HG02610 (cell line): ENCODE data around the gene ARMCX2.
"Not testable (repeated sequence)": the region's sequence is repeated elsewhere in the genome, so short reads cannot be mapped to it uniquely, and the experiment has no call there.

Experiments
- ATAC-seq: cut with Tn5 transposase; IDR thresholded peaks from one replicate; pipeline ENCODE4 v1.9.1; 2021; ENCODE audit warnings: mild to moderate bottlenecking, moderate library complexity; ENCODE audit not compliant: unreplicated experiment

Gene ARMCX2

DNA sequence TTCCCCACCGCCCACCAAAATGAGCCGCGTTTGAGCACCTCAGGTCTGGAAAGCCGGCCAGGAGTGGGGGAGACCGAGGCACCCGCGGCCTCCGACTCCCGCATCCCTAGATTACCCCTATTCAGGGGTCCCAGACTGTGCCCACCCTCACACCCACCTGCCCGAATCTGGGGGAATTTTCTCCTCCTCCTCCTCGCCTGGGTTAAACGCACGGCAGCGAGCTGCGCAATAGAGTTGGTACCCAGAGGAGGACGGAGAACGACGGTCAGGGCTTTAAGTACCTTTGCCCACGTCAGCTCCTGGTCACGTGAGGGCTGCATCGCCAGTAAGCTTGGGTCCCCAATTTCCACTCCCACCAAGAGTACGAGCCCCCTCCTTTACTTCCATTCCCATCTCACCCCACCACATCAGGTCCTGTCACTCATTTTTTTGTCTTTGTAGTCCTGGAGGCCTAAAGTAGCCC is at the start of gene ARMCX2:
TSS of gene ARMCX2 (minus strand) at position 250 of the 463 bp plus-strand sequence. CDS start 2,262 bp downstream, outside the sequence.
- ATAC-seq, result peak; percentile 73

DNA sequence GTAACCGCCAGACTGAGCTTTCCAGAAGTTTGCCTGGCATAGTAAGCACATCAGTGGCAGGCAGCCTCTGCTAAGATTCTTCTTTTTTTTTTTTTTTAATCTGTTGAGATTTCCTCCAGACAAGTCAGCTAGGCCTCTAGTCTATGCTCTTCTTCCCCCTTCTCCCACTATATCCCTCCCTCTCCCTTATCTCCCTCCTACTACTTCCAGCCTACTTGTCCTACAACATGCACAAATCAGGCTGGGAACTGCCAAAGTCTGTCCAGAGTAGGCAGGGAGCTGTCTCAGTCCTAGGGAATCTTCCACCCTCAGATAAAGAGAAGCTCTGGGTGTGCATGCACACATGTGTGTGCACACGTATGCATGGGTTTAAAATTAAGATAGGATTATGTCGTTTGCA is 49.7 kb upstream of the ARMCX2 start:
- no peak for ATAC-seq

DNA sequence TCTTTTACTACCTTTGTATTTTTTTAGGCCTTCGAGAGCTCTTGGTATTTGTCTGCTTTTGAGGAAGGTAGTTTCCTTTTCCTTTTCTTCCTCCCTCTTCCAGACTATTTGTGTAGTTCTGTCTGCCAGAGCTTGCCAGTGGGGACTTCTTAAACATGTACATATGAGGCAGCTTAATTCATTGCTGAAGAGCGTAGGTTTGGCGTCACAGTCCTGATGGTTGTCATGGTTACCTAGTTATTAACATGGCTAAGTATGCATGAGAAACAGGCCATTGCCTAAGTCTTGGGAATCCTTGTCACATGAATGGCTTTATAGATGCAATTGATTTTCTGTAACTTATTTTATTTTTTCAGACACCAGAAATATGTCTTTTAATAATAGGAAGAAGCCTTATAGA is 48.5 kb upstream of the ARMCX2 start:
- ATAC-seq, result no peak

DNA sequence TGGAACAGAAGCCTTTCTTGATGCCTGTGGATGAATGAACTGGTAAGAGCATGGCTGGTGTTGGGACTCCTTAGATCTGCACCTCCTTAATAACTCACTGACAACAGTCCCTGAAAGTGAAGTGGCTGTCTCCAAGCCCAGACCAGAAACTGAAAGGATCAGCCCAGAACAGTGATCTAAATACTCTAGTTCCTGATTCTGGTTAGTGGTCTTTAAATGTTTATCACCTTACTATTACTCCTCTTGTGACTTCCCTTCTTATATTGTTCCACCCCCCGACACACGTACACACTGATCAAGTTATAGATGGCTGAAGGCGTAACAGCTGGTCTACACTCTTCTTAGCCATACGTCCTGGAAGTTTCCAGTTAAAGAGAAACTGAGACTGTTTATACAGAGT is 33.8 kb upstream of the ARMCX2 start:
- ATAC-seq, result no peak

DNA sequence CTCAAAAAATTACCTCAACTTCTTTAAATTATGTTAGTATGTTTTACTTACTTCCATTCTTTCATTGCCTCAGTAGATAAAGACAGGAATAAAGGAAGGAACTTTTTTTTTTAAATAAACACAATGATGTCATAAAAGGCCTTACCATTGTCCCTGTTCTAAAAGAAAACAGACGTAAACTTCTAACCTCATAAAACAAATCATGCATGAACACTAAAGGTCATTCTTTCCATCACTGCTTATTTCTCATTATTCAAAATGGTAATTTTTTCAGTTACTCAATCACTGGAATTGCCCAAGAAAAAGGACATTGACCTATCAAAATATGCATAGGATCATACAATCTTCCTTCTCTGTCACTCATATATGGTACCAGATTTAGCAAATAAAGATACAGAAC is 32.2 kb upstream of the ARMCX2 start:
- no peak for ATAC-seq

DNA sequence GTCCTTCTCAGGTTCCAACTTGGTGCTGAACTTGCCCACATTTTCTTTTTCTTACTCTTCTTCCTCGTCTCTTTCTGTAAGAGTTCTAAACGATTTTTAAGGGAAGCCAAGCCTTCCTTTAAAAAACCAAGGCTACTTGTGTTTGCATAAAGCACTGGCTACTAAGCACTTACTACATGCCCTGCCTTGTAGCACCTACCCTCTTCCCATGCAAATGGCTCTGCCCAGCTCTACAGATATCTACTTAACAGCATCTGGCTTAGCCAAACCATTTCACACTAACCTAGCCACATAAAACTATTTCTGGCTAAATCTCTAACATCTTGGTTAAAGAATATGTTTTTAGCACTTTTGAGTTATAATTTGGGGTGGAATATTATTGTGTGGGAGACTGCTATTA is 26.9 kb upstream of the ARMCX2 start:
- no peak for ATAC-seq

DNA sequence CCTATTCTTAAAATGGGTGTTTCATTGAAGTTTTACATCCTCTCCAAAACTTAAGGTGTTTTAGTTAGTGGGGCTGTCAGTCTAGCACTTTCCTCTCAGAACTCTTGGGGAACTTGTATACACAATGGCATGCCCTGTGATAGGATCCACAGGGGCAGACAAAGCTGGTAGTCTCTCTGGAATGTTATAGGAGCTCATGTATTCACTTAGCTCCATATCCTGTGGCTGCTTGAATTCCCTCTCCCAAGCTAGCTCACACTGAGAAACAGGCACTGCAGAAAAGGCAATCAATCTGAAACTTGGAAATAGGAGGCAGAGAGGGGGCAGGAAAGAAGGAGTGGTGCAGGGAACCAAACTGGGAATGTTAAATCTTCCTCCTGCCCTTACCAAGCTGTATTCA is 26.3 kb upstream of the ARMCX2 start:
- ATAC-seq, result no peak

DNA sequence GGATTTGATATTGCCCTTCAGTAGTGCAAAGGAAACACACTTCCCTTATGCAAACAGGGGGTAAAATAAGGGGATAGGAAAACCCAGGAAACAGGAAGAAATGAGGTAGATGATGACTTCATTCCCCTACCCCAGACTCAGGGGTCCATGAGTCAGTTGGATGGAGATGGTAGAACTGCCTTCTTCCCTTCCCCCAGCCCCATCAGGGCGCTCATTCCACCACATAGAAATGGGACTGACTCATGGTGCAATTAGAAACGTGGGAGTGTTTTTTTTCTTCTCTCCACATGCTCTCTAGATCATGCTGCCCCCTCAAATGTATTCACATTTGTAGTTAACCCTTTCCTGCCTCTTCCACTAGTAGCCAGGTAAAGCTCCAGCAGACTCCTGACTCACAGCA is 23.1 kb upstream of the ARMCX2 start:
- ATAC-seq, result no peak

DNA sequence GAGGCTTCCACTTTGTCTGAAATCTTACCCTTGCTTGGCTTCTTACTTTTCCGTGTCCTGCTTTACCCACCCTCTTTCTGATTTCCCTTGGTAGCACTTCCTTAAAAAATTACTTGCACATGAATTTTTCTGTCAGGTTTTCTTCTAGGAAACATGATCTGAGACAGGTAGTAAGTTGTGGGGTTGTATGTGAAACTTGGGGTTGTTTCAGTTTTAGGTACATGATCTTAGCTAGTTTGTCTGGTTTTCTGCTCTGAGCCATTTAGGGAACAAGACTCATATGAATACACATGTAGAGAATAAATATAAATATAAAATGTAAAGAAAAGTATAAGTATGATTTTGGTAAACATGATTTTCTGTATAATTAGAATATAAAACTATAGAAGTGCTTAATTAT is 17.4 kb upstream of the ARMCX2 start:
- no peak for ATAC-seq

DNA sequence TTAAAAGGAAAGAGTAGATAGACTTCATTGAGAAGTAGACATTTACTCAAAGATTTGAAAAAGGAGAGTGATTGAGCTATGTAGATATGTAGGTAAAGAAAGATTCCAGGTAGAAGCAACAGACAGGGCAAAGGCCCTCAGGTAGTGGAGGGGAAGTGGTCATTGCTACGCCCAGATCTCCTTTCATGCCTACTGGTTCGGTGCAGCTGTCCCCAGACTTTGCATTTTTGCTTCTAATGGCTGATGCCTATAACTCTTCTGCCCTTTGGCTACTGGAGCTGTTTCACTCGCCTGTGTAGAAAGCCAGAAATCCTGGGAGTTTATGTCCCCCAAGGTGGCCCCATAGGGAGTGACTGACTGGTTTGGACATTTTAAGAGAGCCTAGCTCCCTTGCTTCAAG is 16.9 kb upstream of the ARMCX2 start:
- ATAC-seq, result no peak

DNA sequence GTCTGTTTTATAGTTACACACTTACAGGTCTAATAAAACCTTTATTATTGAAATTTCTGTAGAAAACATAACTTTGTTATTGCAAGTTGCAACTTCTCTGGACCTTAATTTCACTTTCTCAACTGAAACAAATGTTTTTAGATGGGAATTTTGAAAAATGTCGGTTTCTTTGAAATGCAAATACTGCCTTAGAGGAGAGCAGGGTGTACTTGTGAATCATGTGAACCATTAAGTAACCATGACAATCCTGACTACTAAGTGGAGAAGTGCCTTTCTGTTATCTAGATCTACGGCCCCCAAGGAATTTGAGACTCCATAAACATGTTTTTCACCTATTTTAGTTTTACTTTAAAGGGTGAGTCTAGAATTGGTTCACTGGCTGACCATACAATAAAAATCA is 8.5 kb upstream of the ARMCX2 start:
- ATAC-seq, result no peak

DNA sequence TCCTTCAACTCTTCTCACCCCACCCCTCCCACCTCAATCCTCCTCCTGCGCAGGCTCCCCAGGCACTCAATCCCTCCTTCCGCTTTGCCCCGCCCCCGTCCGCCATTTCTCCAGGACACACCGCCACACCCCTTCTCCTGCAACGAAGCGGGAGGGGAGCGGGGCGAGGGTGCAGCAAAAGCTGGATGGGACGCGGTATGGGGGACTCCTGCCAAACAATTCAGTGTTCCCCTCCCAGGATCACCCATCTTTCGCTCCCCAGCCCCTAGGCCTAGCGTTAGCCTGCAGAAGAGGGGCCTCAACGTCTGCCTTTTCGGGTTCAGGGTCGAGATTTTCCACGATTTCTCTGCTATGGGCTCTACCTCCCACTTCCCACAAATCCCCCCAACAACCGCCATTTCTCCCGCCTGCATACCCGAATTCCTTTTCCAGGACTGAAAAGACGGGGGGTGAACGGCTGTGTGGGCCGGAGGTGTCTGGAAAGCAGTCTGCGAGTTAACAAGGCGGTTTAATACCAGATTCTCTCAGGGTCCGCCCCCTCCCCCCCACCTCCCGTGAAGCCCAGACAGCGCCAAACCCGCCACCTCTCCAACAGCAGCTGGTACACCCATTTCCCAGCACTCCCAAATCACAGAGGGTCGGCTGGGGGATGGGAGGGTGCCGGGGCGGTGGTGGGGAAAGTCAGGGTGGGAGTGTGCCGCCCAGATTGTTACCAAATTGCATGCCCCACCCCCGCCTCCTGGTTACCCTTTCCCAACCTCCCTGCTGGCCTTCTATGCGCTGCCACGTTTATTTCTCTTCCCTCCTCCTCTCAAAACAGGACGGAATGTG is 774 bp downstream of the ARMCX2 start:
- ATAC-seq, result peak; percentile 63

DNA sequence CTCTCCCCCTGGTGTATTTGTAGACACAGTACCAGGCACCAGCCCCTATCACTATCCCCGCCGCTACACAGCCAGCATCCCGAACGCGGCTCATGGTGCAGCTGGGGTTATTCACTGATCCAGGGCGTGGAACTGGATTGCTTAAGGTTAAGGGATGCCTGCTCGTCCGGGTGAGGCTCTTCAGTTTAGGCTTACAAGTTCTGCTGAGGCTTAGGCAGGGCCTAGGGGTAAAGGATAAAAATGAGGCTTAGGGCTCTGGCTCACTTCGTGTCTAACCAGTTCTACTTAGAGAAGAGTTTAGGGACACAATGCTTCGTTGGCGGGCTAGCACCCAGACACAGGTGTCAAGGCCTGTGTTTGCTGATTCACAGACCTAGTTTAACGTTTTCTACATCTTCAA is 2.2 kb downstream of the ARMCX2 start:
- no peak for ATAC-seq

DNA sequence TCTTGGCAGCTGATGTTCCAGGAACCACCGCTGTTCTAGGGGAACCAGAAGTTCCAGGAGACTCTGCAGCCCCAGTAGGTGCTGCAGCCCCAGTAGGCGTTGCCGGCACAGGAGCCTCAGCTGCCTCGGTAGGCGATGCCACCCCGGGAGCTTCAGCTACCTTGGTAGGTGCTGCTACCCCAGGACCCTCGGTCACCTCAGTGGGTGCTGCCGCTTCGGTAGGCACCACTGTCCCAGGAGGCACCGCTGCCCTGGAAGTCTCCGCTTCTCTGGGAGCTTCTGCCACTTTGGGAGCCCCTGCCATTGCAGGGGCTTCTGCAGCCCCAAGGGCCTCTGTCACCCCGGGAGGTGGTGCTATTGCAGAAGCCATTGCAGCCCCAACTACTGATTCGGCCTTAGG is 2.8 kb downstream of the ARMCX2 start:
- ATAC-seq, result no peak

DNA sequence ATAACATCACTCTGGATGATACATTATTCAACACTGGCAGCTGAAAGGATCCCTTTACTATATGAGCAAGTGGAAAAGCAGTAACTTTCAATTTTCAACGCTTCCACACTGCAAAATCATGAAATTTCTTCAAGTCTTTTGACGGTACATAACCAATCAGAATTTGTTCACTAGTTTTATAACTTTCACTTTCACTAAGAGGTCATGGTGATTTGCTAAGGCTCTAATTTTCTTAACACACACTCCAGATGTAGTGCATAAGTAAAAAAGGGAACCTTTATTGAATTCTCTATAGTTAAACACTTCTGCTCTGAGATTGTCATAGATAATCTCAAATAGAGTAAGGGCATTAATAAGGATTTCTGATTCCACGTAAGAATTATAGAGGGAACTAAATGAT is 4.1 kb downstream of the ARMCX2 start:
- ATAC-seq, result no peak

DNA sequence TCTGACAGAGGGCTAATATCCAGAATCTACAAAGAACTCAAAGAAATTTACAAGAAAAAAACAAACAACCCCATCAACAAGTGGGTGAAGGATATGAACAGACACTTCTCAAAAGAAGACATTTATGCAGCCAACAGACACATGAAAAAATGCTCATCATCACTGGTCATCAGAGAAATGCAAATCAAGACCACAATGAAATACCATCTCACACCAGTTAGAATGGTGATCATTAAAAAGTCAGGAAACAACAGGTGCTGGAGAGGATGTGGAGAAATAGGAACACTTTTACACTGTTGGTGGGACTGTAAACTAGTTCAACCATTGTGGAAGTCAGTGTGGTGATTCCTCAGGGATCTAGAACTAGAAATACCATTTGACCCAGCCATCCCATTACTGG is 11.9 kb downstream of the ARMCX2 start:
- ATAC-seq, result not testable (repeated sequence)

DNA sequence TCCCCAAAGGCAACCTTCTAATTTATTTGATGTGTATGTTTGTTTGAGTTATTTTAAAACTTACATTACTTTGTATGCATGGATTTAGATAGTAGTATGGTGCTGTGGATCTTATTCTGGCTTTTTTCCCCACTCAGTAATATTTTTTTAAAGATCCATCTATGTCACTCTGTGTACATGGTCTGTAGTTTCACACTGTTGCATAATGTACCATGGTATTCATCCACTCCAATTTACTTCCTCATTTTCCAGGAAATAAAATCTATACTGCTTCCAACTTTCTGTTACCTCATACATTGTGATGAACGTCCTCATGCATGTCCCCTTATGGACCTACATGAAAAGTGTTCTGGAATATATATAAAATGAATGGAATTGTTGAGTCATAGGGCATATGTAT is 17.6 kb downstream of the ARMCX2 start:
- ATAC-seq, result no peak

DNA sequence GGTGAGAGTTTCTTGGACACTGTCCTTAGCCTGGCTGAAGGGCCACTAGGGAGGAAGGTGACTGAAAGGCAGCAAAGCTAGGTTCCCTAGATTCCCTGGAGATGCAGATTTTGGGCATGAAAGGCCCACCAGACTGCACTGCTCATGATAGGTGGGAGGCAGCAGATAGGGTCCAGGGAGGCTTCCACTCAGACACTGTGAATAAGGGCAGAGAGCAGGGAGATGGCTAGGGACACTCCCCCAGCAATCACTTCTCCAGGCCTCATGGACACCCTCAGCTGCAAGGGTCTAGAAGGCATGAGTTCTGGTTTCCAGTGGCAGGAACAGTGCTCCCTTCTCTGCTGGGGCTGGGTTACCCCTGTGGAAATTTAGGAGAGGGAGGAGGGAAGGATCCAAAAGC is 20.1 kb downstream of the ARMCX2 start:
- ATAC-seq, result no peak

DNA sequence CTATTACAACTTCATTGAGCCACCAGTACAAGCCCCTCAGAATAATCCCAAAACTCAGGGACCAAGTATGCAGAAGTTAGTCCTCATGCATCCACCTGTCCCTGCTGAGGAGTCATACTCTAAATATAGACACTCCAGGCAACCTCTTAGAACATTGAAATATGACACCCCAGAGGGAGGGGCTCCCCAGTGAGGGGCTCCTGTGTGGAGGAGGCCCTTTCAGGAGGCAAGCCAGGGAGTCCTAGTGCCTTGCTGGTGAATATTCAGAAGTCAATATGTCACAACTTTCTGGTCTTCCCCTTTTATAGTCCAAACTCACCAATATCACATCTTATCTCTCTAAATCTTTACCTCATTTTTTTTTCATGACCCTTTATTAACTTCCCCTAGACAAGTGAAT is 40.3 kb downstream of the ARMCX2 start:
- ATAC-seq, result no peak

DNA sequence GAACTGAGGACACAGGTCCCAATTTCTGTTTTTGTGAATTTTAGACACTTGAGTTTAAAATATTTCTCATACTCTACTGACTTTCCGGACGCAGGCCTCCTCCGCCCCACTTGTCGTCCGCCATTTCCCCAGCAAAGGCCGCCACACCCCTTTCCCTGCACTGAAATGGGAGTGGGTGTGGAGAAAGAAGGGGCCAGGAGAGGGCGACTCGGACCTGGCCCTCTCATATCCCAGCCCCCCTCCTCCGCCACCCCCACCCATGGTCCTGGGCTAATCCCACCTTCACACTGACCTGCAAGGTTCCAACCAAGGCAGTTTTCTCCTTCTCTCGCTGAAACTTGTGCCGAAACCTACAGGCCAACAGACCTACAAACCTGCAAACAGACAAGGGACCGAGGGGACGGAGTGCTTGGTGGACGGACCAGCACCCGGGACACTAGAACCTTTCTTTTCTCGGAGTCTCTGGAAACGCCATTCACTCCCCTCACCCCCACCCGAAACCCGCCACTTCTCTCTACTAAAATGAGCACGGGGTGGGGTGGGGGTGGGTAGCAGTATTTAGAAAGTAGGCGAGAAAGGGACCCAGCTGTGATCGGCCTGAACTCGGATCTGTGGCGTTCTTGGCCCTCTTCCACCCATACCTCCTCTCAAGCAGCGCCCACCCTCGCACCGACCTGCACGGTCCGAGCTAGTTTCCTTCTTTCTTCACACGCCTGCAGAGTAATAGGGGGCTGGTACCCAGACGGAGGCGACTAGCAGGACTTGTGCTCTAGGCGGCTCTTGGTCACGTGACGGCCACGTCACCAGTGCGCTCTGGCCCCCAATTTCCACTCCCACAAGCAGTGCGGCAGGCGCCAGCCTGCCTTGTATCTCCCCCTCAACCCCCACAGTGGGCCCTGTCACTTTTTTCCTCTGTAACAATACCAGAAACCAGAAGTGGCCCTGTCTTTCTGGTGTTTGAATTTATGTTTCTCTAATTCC is 42.1 kb downstream of the ARMCX2 start, which contains the start of gene ARMCX6:
TSS of gene ARMCX6 (minus strand) at position 790 of the 981 bp plus-strand sequence. CDS start 1,380 bp downstream, outside the sequence.
- ATAC-seq, result peak; percentile 92

DNA sequence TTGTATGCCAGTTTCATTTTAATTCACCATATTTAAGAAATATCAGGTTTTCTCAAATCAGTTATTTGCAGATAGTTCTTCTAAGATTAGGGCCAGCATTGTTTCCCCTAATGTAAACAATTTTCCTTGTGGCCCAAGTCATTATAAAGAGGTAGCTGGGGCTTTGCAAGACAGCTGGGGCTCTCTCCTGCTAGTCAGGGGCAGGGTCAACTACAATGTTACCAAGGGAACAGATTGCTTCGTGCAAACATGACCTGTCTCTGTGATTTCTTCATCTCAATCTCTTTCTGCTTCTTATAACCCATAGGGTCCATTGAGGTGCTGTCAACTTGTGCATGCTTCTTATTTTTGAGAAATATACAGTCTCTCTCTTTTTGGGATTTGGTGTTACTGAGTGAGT is 53.9 kb downstream of the ARMCX2 start:
- ATAC-seq, result no peak
